ENCODE measurements around the gene DCTN1. TPM values are rescaled to one million over a fixed set of nuclear protein-coding genes. Genes with fewer than 3 reads are reported as not detected.
A peak's percentile ranks its signal among the peaks of the same experiment; 100 is the strongest.

Gene DCTN1
- total and polyA plus RNA-seq, 2 donors (not counting 1 experiment from before 2014, with no cell fraction given) = 133 to 228 TPM

DNA sequence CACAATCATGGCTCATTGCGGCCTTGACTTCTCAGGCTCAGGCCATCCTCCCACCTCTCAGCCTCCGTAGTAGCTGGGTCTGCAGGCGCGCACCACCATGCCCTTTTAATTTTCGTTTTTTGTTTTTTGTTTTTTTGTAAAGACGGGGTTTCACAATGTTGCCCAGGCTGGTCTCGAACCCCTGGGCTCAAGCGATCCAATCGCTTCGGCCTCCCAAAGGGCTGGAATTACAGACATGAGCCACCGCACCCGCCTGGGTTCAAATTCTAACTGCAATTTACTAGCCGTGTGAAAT, 12.3 kb upstream of the DCTN1 start:
- H3K27ac ChIP-seq (ENCODE audit: insufficient read depth, low read length) = no peak overlapping the region
- peaks cover 8% of the 10 kb centered on the region for H3K4me1 ChIP-seq (ENCODE audit: control insufficient read depth, extremely low read depth, insufficient read depth, low read length)
- H2AFZ ChIP-seq (ENCODE audit: low read length) = peak overlapping the region; percentile 37
- H3K4me2 ChIP-seq (ENCODE audit: extremely low read depth, insufficient read depth, low read length) = peak overlapping the region; percentile 79
- no peaks in the 10 kb centered on the region for H3K36me3 ChIP-seq (ENCODE audit: control insufficient read depth, insufficient read depth, low read length)
- H3K4me3 ChIP-seq (replicated peaks in 1 of 4; ENCODE audit: control extremely low read depth in 1 of 4, insufficient read depth in 1 of 4, low read depth in 3 of 4, low read length in 4 of 4) = peak overlapping the region in 1 of 4 experiments; percentile 95
- peaks cover 40% of the 10 kb centered on the region for H3K79me2 ChIP-seq (ENCODE audit: control insufficient read depth, insufficient read depth, low read length)
- DNase-seq (ENCODE audit: low read depth in 2 of 2) = no peak
- no peaks in the 10 kb centered on the region for H3K9me3 ChIP-seq (ENCODE audit: control insufficient read depth, insufficient read depth, low read depth, low read length)
- H3K9ac ChIP-seq (ENCODE audit: insufficient read depth, low read length) = no peak overlapping the region
- H4K20me1 ChIP-seq (ENCODE audit: control insufficient read depth, extremely low read depth, insufficient read depth, low read length) = no peaks in the 10 kb centered on the region
- TF ChIP-seq EZH2 (IDR thresholded peaks at IDR 0.05; ENCODE audit: low read length, missing control alignments) = no peak
- TF ChIP-seq, protein P1, sequence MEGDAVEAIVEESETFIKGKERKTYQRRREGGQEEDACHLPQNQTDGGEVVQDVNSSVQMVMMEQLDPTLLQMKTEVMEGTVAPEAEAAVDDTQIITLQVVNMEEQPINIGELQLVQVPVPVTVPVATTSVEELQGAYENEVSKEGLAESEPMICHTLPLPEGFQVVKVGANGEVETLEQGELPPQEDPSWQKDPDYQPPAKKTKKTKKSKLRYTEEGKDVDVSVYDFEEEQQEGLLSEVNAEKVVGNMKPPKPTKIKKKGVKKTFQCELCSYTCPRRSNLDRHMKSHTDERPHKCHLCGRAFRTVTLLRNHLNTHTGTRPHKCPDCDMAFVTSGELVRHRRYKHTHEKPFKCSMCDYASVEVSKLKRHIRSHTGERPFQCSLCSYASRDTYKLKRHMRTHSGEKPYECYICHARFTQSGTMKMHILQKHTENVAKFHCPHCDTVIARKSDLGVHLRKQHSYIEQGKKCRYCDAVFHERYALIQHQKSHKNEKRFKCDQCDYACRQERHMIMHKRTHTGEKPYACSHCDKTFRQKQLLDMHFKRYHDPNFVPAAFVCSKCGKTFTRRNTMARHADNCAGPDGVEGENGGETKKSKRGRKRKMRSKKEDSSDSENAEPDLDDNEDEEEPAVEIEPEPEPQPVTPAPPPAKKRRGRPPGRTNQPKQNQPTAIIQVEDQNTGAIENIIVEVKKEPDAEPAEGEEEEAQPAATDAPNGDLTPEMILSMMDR (conservative IDR thresholded peaks at IDR 0.05 in 1 of 2, IDR thresholded peaks at IDR 0.05 in 1 of 2; ENCODE audit: low read depth in 1 of 2, low read length in 2 of 2) = no peak
- H3K27me3 ChIP-seq (ENCODE audit: control insufficient read depth, insufficient read depth, low read length) = no peaks in the 10 kb centered on the region

DNA sequence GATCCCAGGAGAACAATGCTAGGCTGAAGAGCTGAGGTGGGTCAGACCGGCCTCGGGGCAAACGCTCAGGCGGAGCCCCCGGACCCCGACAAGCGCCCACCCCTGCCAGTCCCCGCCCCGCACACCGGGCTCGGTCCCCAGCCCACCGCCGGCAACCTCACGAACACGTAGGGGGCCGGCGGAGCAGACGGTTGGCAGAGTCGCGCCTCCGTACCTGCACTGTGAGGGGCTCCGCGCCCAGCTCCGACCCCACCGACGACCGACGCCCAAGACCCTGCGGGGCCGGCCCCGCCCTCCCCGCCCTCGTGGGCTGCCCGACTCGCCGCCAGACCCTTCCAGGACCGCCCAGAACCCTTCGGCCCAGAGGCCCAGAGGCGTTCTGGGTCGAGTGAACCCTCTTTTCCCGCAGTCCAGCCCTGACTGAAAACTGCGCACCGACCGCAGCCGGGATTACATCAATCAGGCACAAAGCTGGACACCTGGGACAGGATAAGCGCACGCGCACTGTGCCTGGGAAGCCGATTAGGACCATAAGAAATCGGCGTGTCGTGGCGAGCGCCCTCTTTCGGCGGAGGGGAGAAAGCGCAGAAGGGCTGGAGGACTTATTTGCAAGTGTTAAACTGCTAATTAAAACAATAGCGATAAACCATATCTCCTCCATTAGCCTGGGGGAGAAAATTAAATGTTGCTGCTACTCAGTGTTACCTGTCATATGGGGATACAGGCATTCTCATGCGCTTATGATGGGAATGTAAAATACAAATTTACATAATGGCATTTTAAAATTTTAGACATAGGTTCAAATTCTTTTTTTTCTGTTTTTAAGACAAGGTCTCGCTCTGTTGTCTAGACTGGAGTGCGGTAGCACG, 11.7 kb upstream of the DCTN1 start:
- Histone ChIP-seq H3K79me2 (ENCODE audit: control insufficient read depth, insufficient read depth, low read length) (peaks cover 46% of the 10 kb centered on the region), H3K27me3 (ENCODE audit: control insufficient read depth, insufficient read depth, low read length) (no peaks in the 10 kb centered on the region)

DNA sequence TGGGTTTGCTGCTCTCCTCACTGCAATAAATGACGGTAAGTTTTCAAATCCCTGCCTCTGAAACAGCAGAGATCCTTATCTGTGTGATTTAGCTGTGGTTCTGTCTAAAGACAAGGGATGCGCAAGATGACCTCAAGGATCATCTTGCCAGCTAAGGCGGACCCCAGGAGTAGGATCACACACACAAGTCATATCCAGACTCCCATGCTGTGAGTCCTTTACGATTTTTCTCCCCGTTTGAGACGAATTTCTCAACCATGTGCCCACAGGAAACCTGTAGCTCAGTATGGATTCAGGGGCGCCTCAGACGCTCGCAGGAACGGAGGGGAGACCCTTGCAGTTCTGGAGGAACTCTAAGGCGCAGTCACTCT, 11.1 kb upstream of the DCTN1 start:
- Histone ChIP-seq H2AFZ (ENCODE audit: low read length) (peak overlapping the region; percentile 86), H3K36me3 (ENCODE audit: control insufficient read depth, insufficient read depth, low read length) (no peaks in the 10 kb centered on the region), H3K79me2 (ENCODE audit: control insufficient read depth, insufficient read depth, low read length) (peaks cover 48% of the 10 kb centered on the region), H3K9ac (ENCODE audit: insufficient read depth, low read length) (peak overlapping the region; percentile 98), H3K4me2 (ENCODE audit: extremely low read depth, insufficient read depth, low read length) (peak overlapping the region; percentile 92), H4K20me1 (ENCODE audit: control insufficient read depth, extremely low read depth, insufficient read depth, low read length) (no peaks in the 10 kb centered on the region), H3K27ac (ENCODE audit: insufficient read depth, low read length) (peak overlapping the region; percentile 95), H3K27me3 (ENCODE audit: control insufficient read depth, insufficient read depth, low read length) (no peaks in the 10 kb centered on the region), H3K9me3 (ENCODE audit: control insufficient read depth, insufficient read depth, low read depth, low read length) (no peaks in the 10 kb centered on the region), H3K4me1 (ENCODE audit: control insufficient read depth, extremely low read depth, insufficient read depth, low read length) (peaks cover 10% of the 10 kb centered on the region), H3K4me3 (replicated peaks in 1 of 4; ENCODE audit: control extremely low read depth in 1 of 4, insufficient read depth in 1 of 4, low read depth in 3 of 4, low read length in 4 of 4) (peak overlapping the region; percentile 76 to 98 (median 93))
- peak; percentile 24 to 34 for DNase-seq (ENCODE audit: low read depth in 2 of 2)
- TF ChIP-seq EZH2 (IDR thresholded peaks at IDR 0.05; ENCODE audit: low read length, missing control alignments) = no peak
- TF ChIP-seq, protein P1 (conservative IDR thresholded peaks at IDR 0.05 in 1 of 2, IDR thresholded peaks at IDR 0.05 in 1 of 2; ENCODE audit: low read depth in 1 of 2, low read length in 2 of 2) = no peak

More for the DNA sequence above, 11.7 kb upstream of the DCTN1 start:
- H3K4me2 ChIP-seq (ENCODE audit: extremely low read depth, insufficient read depth, low read length) = peak overlapping the region; percentile 92
- H2AFZ ChIP-seq (ENCODE audit: low read length) = peak overlapping the region; percentile 86
- no peaks in the 10 kb centered on the region for H4K20me1 ChIP-seq (ENCODE audit: control insufficient read depth, extremely low read depth, insufficient read depth, low read length)
- H3K9me3 ChIP-seq (ENCODE audit: control insufficient read depth, insufficient read depth, low read depth, low read length) = no peaks in the 10 kb centered on the region
- peak overlapping the region; percentile 98 for H3K9ac ChIP-seq (ENCODE audit: insufficient read depth, low read length)
- H3K4me1 ChIP-seq (ENCODE audit: control insufficient read depth, extremely low read depth, insufficient read depth, low read length) = peaks cover 10% of the 10 kb centered on the region
- no peak for TF ChIP-seq EZH2 (IDR thresholded peaks at IDR 0.05; ENCODE audit: low read length, missing control alignments)
- TF ChIP-seq, protein P1 (conservative IDR thresholded peaks at IDR 0.05 in 1 of 2, IDR thresholded peaks at IDR 0.05 in 1 of 2; ENCODE audit: low read depth in 1 of 2, low read length in 2 of 2) = peak; percentile 92 to 100
- H3K36me3 ChIP-seq (ENCODE audit: control insufficient read depth, insufficient read depth, low read length) = no peaks in the 10 kb centered on the region
- peak; percentile 76 to 92 for DNase-seq (ENCODE audit: low read depth in 2 of 2)
- peak overlapping the region; percentile 76 to 98 (median 93) for H3K4me3 ChIP-seq (replicated peaks in 1 of 4; ENCODE audit: control extremely low read depth in 1 of 4, insufficient read depth in 1 of 4, low read depth in 3 of 4, low read length in 4 of 4)
- peak overlapping the region; percentile 95 for H3K27ac ChIP-seq (ENCODE audit: insufficient read depth, low read length)
